NCI-H2107 treated with DMSO at 0.1 percent for 48 hours (cell line): ENCODE measurements around the gene OR8I2.
"Not testable (repeated sequence)": the region's sequence is repeated elsewhere in the genome, so short reads cannot be mapped to it uniquely, and the experiment has no call there.

Experiments
- DNase-seq: peaks from one replicate; lab custom pipeline; 2025; ENCODE audit not compliant: unreplicated experiment; lab: John Stamatoyannopoulos, UW

Gene OR8I2

GRCh38 chr11:56093008-56093407, at the start of gene OR8I2:
Gene OR8I2 (plus strand): TSS chr11:56093308. CDS start chr11:56093308, 0 bp downstream.
- DNase-seq = no peak

DNA sequence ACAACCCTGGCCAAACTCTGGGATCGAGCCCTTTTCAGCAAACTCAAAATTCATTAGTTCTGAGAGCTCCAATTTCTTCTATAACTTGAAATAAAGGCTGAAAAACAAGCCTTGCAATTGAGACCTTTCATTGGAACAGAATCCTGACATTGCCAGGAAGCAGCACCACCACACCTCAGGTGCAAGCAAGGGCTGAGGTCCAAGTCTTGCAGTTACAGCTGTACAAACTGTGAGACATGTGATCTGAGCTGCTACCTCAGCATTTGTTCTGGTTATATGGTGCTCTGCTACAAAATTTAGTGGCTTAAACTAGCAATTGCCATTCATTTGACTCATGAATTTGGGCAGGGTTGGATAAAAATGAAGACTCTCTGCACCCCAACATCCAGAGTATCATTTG, 47.6 kb upstream of the OR8I2 start:
- no peak for DNase-seq

GRCh38 chr11:56048480-56048879, 44.6 kb upstream of the OR8I2 start:
- no peak for DNase-seq

GRCh38 chr11:56049487-56049886, 43.6 kb upstream of the OR8I2 start:
- DNase-seq = no peak

DNA sequence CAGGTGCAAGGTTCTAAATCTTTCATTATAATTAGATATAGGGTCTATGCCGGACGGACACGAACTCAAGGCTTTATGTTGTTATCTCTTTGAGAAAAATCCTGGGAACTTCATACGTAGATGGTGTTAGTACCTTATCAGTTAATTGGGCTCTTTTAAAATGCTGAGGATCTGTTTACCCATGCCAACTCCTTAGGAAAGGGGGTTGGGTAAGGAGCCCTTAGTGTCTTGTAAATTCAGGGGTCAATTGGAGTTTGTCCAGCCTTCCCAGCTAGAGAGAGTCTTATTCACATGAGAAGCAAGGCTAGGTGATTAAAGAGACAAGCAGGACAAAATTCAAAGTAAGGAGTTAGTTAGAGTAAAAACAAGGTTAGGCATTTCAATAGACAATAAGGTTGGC, 36.7 kb upstream of the OR8I2 start:
- DNase-seq = not testable (repeated sequence)

GRCh38 chr11:56057661-56058237, 35.4 kb upstream of the OR8I2 start:
- DNase-seq = not testable (repeated sequence)

DNA sequence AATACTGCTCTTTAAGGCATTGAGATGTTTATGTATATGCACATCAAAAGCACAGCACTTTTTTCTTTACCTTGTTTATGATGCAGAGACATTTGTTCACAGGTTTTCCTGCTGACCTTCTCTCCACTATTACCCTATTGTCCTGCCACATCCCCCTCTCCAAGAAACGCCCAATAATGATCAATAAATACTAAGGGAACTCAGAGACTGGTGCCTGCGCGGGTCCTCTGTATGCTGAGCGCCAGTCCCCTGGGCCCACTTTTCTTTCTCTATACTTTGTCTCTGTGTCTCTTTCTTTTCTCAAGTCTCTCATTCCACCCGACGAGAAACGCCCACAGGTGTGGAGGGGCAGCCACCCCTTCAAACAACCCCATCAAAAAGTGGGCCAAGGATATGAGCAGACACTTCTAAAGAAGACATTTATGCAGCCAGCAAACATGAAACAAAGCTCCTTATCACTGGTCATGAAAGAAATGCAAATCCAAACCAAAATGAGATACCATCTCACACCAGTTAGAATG, 34.8 kb upstream of the OR8I2 start:
- not testable (repeated sequence) for DNase-seq

GRCh38 chr11:56066980-56067379, 26.1 kb upstream of the OR8I2 start:
- no peak for DNase-seq

DNA sequence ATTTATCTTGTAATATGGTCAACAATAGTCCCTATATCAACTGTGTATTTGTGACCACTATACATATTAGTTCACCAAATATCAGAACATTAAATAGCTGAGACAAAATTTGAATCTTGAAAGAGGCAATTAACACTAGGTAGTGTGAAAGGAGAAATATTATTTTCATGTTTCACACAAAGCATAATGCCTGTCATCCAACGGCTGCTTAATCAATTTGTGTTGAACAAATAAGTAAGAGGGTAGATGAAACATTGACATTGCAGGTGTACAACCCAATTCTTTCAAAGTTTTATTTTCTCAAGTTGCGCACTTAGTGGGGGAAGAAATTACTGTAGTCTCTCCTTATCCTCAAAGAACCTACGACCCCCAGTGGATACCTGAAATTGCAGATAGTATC, 3.4 kb upstream of the OR8I2 start:
- no peak for DNase-seq

- DNase-seq = no peak
These were observed 10.2 kb downstream of the OR8I2 start, which contains the start of gene OR8H2 for GRCh38 chr11:56103210-56103737. Gene OR8H2 (plus strand): TSS chr11:56103687. CDS start chr11:56105043, 1,356 bp downstream.

DNA sequence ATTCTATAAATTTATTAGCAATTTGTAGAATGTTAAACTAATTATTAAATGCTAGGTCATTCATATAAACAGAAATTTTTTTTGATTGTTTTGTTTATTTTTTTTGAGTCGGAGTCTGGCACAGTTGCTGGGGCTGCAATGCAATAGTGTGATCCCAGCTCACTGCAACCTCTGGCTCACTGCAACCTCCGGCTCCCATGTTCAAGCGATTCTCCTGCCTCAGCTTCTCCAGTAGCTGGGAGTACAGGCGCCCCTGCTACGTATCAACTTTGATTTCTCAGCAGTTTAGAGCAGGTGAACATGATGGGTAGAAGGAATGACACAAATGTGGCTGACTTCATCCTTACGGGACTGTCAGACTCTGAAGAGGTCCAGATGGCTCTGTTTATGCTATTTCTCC, 29.0 kb downstream of the OR8I2 start, which contains the start of gene OR8H3:
TSS of gene OR8H3 (plus strand) at position 301 of the 400 bp plus-strand sequence. CDS start at position 301, 0 bp downstream.
- no peak for DNase-seq

GRCh38 chr11:56140151-56140661, 47.1 kb downstream of the OR8I2 start, which contains the start of gene OR8J3:
Gene OR8J3 (minus strand): TSS chr11:56140201. CDS start chr11:56137718, 2,483 bp downstream.
- no peak for DNase-seq

DNA sequence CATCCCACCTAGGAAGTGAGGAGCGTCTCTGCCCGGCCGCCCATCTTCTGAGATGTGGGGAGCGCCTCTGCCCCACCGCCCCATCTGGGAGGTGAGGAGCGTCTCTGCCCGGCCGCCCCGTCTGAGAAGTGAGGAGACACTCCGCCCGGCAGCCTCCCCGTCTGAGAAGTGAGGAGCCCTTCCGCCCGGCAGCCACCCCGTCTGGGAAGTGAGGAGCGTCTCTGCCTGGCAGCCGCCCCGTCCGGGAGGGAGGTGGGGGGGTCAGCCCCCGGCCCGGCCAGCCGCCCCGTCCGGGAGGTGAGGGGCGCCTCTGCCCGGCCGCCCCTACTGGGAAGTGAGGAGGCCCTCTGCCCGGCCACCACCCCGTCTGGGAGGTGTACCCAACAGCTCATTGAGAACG, 50.6 kb downstream of the OR8I2 start:
- not testable (repeated sequence) for DNase-seq
